Mesothelial cell of epicardium (in vitro differentiated cells): ENCODE data around the gene ISG20L2. TPM values are rescaled to one million over a fixed set of nuclear protein-coding genes. Genes with fewer than 3 reads are reported as not detected.

Source experiments
- DNase-seq, 2 experiments: peaks; one replicate each; pipeline ENCODE4 v3.0.0; 2021; ENCODE audit warnings: low spot score in 2 of 2; ENCODE audit not compliant: unreplicated experiment in 2 of 2
- H3K27ac Mint-ChIP-seq: 2 replicates; pipeline ENCODE4 v1.8.0; 2021; ENCODE audit warnings: mixed read lengths
- H3K27me3 Mint-ChIP-seq: 2 replicates; pipeline ENCODE4 v1.8.0; 2021; ENCODE audit warnings: low read depth, mixed read lengths
- H3K36me3 Mint-ChIP-seq: 2 replicates; pipeline ENCODE4 v1.8.0; 2021; ENCODE audit warnings: mixed read lengths
- H3K4me1 Mint-ChIP-seq: 2 replicates; pipeline ENCODE4 v1.8.0; 2021; ENCODE audit warnings: mixed read lengths
- H3K4me3 Mint-ChIP-seq: 2 replicates; pipeline ENCODE4 v1.8.0; 2021; ENCODE audit warnings: mild to moderate bottlenecking, moderate library complexity, mixed read lengths
- H3K9me3 Mint-ChIP-seq: 2 replicates; pipeline ENCODE4 v1.8.0; 2021; ENCODE audit warnings: mixed read lengths
- CTCF ChIP-seq: fragments of 200-600 bp; sonication (generic); IDR thresholded peaks from one replicate; pipeline ENCODE4 v1.5.0; 2021; ENCODE audit warnings: antibody characterized with exemption; ENCODE audit not compliant: unreplicated experiment
- total RNA-seq: library from RNA; stranded (reverse); gene quantifications from 3 replicates; pipeline ENCODE4 v1.2.1, GENCODE V29; 2021

ISG20L2 gene
- total RNA-seq, 1 donor from 2014 or later, result 39.3 TPM

- no peaks in the 10 kb centered on the region for H3K9me3 Mint-ChIP-seq
- no peak for DNase-seq
- peak overlapping the region; percentile 84 for H3K4me3 Mint-ChIP-seq
- peak overlapping the region; percentile 79 for H3K27ac Mint-ChIP-seq
- H3K4me1 Mint-ChIP-seq, result peaks cover 72% of the 10 kb centered on the region
- no peaks in the 10 kb centered on the region for H3K27me3 Mint-ChIP-seq
- peaks cover 12% of the 10 kb centered on the region for H3K36me3 Mint-ChIP-seq
- TF ChIP-seq CTCF, result no peak
Observed at GRCh38 chr1:156703336-156703735, 25.2 kb downstream of the ISG20L2 start.

GRCh38 chr1:156700736-156701531 lies 27.6 kb downstream of the ISG20L2 start:
- Mint-ChIP-seq H3K27me3 (no peaks in the 10 kb centered on the region), H3K4me3 (peak overlapping the region; percentile 84), H3K27ac (peak overlapping the region; percentile 62)

GRCh38 chr1:156698995-156699394 lies 29.6 kb downstream of the ISG20L2 start:
- Mint-ChIP-seq H3K36me3 (peaks cover 32% of the 10 kb centered on the region), H3K27me3 (no peaks in the 10 kb centered on the region), H3K27ac (peak overlapping the region; percentile 80), H3K9me3 (no peaks in the 10 kb centered on the region), H3K4me1 (peaks cover 55% of the 10 kb centered on the region), H3K4me3 (no peak overlapping the region)
- TF ChIP-seq CTCF, result no peak
- no peak for DNase-seq

More at GRCh38 chr1:156700736-156701531, 27.6 kb downstream of the ISG20L2 start:
- TF ChIP-seq CTCF, result no peak
- DNase-seq, result no peak
- H3K4me1 Mint-ChIP-seq, result peaks cover 59% of the 10 kb centered on the region
- H3K9me3 Mint-ChIP-seq, result no peaks in the 10 kb centered on the region
- peaks cover 27% of the 10 kb centered on the region for H3K36me3 Mint-ChIP-seq

- Mint-ChIP-seq H3K27ac (peak overlapping the region; percentile 89), H3K9me3 (no peaks in the 10 kb centered on the region), H3K27me3 (no peaks in the 10 kb centered on the region), H3K4me3 (no peak overlapping the region), H3K4me1 (peaks cover 55% of the 10 kb centered on the region), H3K36me3 (peaks cover 30% of the 10 kb centered on the region)
- DNase-seq, result no peak
- no peak for TF ChIP-seq CTCF
Observed at GRCh38 chr1:156697481-156697880, 31.1 kb downstream of the ISG20L2 start.

GRCh38 chr1:156696755-156697154 lies 31.8 kb downstream of the ISG20L2 start:
- H3K4me1 Mint-ChIP-seq, result peaks cover 58% of the 10 kb centered on the region
- no peaks in the 10 kb centered on the region for H3K9me3 Mint-ChIP-seq
- no peak for TF ChIP-seq CTCF
- H3K27ac Mint-ChIP-seq, result peak overlapping the region; percentile 89
- DNase-seq, result no peak
- peaks cover 30% of the 10 kb centered on the region for H3K36me3 Mint-ChIP-seq
- H3K4me3 Mint-ChIP-seq, result no peak overlapping the region
- no peaks in the 10 kb centered on the region for H3K27me3 Mint-ChIP-seq
